CD4-positive, CD25-positive, alpha-beta regulatory T cell (primary cell): ENCODE results near the gene FCGR2B. TPM values are rescaled to one million over a fixed set of nuclear protein-coding genes. Genes with fewer than 3 reads are reported as not detected.
"Not testable (repeated sequence)": the region's sequence is repeated elsewhere in the genome, so short reads cannot be mapped to it uniquely, and the experiment has no call there.

Source experiments
- ATAC-seq, 2 donors: fragments of 150-1000 bp; cut with Tn5 transposase; one replicate each; pipeline ENCODE4 v1.10.0; 2021; ENCODE audit warnings: low read depth in 2 of 2, moderate number of reproducible peaks in 2 of 2, moderate library complexity in 1 of 2
- DNase-seq, 3 donors: peaks; one replicate each; pipeline versions ENCODE4 v3.0.0 to v3.0.0-alpha.2; 2012 to 2022; ENCODE audit warnings: mixed read lengths in 1 of 3
- H3K27ac ChIP-seq: one replicate; pipeline ENCODE4 v1.7.0; 2013; ENCODE audit warnings: mild to moderate bottlenecking, low read length; ENCODE audit not compliant: insufficient read depth, poor library complexity, severe bottlenecking
- H3K27me3 ChIP-seq: one replicate; pipeline ENCODE4 v1.7.0; 2013; ENCODE audit warnings: low read length; ENCODE audit not compliant: control insufficient read depth, insufficient read depth
- H3K36me3 ChIP-seq: one replicate; pipeline ENCODE4 v1.7.0; 2013; ENCODE audit warnings: mild to moderate bottlenecking, low read length, moderate library complexity; ENCODE audit not compliant: control insufficient read depth, insufficient read depth
- H3K4me1 ChIP-seq: 2 replicates; pipeline ENCODE4 v1.7.0; 2013; ENCODE audit warnings: mild to moderate bottlenecking, low read length; ENCODE audit not compliant: insufficient read depth, control insufficient read depth, poor library complexity, severe bottlenecking
- H3K4me3 ChIP-seq: one replicate; pipeline ENCODE4 v1.7.0; 2013; ENCODE audit warnings: low read depth, mild to moderate bottlenecking, low read length, moderate library complexity
- H3K9me3 ChIP-seq, 2 experiments: 1 replicate in 1 of 2; 2 replicates in 1 of 2; pipeline ENCODE4 v1.7.0; 2013; ENCODE audit warnings: low read length in 2 of 2, mild to moderate bottlenecking in 1 of 2, moderate library complexity in 1 of 2; ENCODE audit not compliant: control insufficient read depth in 2 of 2
- H3K27ac Mint-ChIP-seq, 3 donors: one replicate each; pipeline ENCODE4 v1.8.0; 2020 to 2022; ENCODE audit warnings: mild to moderate bottlenecking in 3 of 3, mixed read lengths in 3 of 3, moderate library complexity in 2 of 3
- H3K27me3 Mint-ChIP-seq: one replicate; pipeline ENCODE4 v1.8.0; 2022; ENCODE audit warnings: mild to moderate bottlenecking, mixed read lengths
- H3K36me3 Mint-ChIP-seq: one replicate; pipeline ENCODE4 v1.8.0; 2020; ENCODE audit warnings: mixed read lengths
- H3K4me1 Mint-ChIP-seq, 4 donors: one replicate each; pipeline ENCODE4 v1.8.0; 2020 to 2022; ENCODE audit warnings: mixed read lengths in 4 of 4, mild to moderate bottlenecking in 1 of 4
- H3K4me3 Mint-ChIP-seq, 4 donors: one replicate each; pipeline ENCODE4 v1.8.0; 2020 to 2022; ENCODE audit warnings: mild to moderate bottlenecking in 4 of 4, mixed read lengths in 4 of 4, moderate library complexity in 3 of 4
- H3K9me3 Mint-ChIP-seq, 7 donors: one replicate each; pipeline ENCODE4 v1.8.0; 2020 to 2022; ENCODE audit warnings: mixed read lengths in 7 of 7, mild to moderate bottlenecking in 3 of 7, moderate library complexity in 2 of 7
- polyA plus RNA-seq, 4 donors: library from polyadenylated mRNA; unstranded; fragments of 300-500 nt; fragmentation: Illumina TruSeq; gene quantifications; one replicate each; pipeline ENCODE4 v1.2.3, GENCODE V29; 2021
- total RNA-seq: library from RNA; stranded (reverse); gene quantifications from one replicate; pipeline ENCODE4 v1.2.3, GENCODE V29; 2022

The FCGR2B gene
- total and polyA plus RNA-seq, 5 donors from 2014 or later: 0.16 to 1.2 (median 0.53) TPM; not detected in 2

- not testable (repeated sequence) for H3K9me3 Mint-ChIP-seq, H3K36me3 Mint-ChIP-seq, H3K27ac Mint-ChIP-seq, H3K27me3 ChIP-seq, H3K27ac ChIP-seq, DNase-seq, H3K4me3 ChIP-seq, H3K36me3 ChIP-seq, H3K9me3 ChIP-seq, ATAC-seq, H3K4me1 ChIP-seq, H3K4me3 Mint-ChIP-seq
- H3K27me3 Mint-ChIP-seq: peaks cover 33% of the 10 kb centered on the region
- peaks cover 10 to 37% (median 19%) of the 10 kb centered on the region in 4 donors for H3K4me1 Mint-ChIP-seq
Observed at GRCh38 chr1:161624605-161625004, 38.3 kb upstream of the FCGR2B start.

- not testable (repeated sequence) for DNase-seq, H3K4me3 Mint-ChIP-seq, ATAC-seq, H3K4me1 ChIP-seq, H3K9me3 Mint-ChIP-seq, H3K36me3 ChIP-seq, H3K27me3 ChIP-seq, H3K36me3 Mint-ChIP-seq, H3K4me3 ChIP-seq, H3K9me3 ChIP-seq, H3K27ac Mint-ChIP-seq, H3K27ac ChIP-seq
- H3K4me1 Mint-ChIP-seq: peaks cover 5 to 25% (median 15%) of the 10 kb centered on the region in 4 donors
- H3K27me3 Mint-ChIP-seq: peaks cover 20% of the 10 kb centered on the region
Observed at GRCh38 chr1:161626445-161627146, 36.3 kb upstream of the FCGR2B start.

GRCh38 chr1:161630128-161630742 is 32.7 kb upstream of the FCGR2B start:
- H3K27me3 Mint-ChIP-seq, H3K36me3 ChIP-seq, H3K9me3 Mint-ChIP-seq, DNase-seq, H3K36me3 Mint-ChIP-seq, ATAC-seq, H3K27ac Mint-ChIP-seq, H3K27ac ChIP-seq, H3K4me3 ChIP-seq, H3K9me3 ChIP-seq, H3K4me1 Mint-ChIP-seq, H3K4me1 ChIP-seq, H3K4me3 Mint-ChIP-seq, H3K27me3 ChIP-seq: not testable (repeated sequence)

GRCh38 chr1:161631076-161631475 is 31.9 kb upstream of the FCGR2B start, which contains the start of gene FCGR3B:
Gene FCGR3B, minus strand, starts transcription at chr1:161631176. Its CDS starts 82 bp downstream, at chr1:161631094.
- Mint-ChIP-seq H3K9me3 (no peaks in the 10 kb centered on the region), H3K4me3 (no peak within 1 kb of the TSS), H3K36me3 (no peaks in the 10 kb centered on the region), H3K27ac (no peak within 1 kb of the TSS), H3K27me3 (no peaks in the 10 kb centered on the region), H3K4me1 (peaks cover 0 to 4% (median under 1%) of the 10 kb centered on the region in 4 donors)
- Histone ChIP-seq H3K9me3 (no peaks in the 10 kb centered on the region), H3K27me3 (no peaks in the 10 kb centered on the region), H3K4me3 (no peak within 1 kb of the TSS), H3K27ac (no peak within 1 kb of the TSS), H3K4me1 (no peaks in the 10 kb centered on the region), H3K36me3 (no peaks in the 10 kb centered on the region)
- ATAC-seq (no peak), DNase-seq (no peak)

- H3K4me1 Mint-ChIP-seq: peaks cover 3 to 10% (median 7%) of the 10 kb centered on the region in 4 donors
- H3K27ac ChIP-seq, H3K4me3 ChIP-seq, H3K9me3 Mint-ChIP-seq, ATAC-seq, H3K4me1 ChIP-seq, H3K9me3 ChIP-seq, DNase-seq, H3K27me3 Mint-ChIP-seq, H3K27ac Mint-ChIP-seq, H3K36me3 Mint-ChIP-seq, H3K27me3 ChIP-seq, H3K36me3 ChIP-seq, H3K4me3 Mint-ChIP-seq: not testable (repeated sequence)
Observed at GRCh38 chr1:161634993-161635392, 27.9 kb upstream of the FCGR2B start.

GRCh38 chr1:161636189-161636782 is 26.7 kb upstream of the FCGR2B start:
- H3K4me1 ChIP-seq, H3K36me3 Mint-ChIP-seq, H3K27me3 ChIP-seq, H3K9me3 ChIP-seq, H3K36me3 ChIP-seq, H3K4me3 Mint-ChIP-seq, H3K27me3 Mint-ChIP-seq, H3K4me3 ChIP-seq, H3K27ac ChIP-seq, H3K9me3 Mint-ChIP-seq: not testable (repeated sequence)
- ATAC-seq (peak in 1 of 2 donors; percentile 43), DNase-seq (peak in 1 of 3 donors; percentile 24)
- Mint-ChIP-seq H3K4me1 (peaks cover 3 to 10% (median 7%) of the 10 kb centered on the region in 4 donors), H3K27ac (peak overlapping the region in 1 of 3 donors; percentile 56)

GRCh38 chr1:161636976-161637375 is 26.0 kb upstream of the FCGR2B start:
- not testable (repeated sequence) for H3K27me3 Mint-ChIP-seq, H3K4me1 ChIP-seq, H3K36me3 ChIP-seq, ATAC-seq, H3K27ac ChIP-seq, H3K9me3 Mint-ChIP-seq, H3K4me3 ChIP-seq, H3K27me3 ChIP-seq, H3K4me3 Mint-ChIP-seq, H3K9me3 ChIP-seq, H3K36me3 Mint-ChIP-seq, DNase-seq
- Mint-ChIP-seq H3K27ac (peak overlapping the region in 1 of 3 donors; percentile 72), H3K4me1 (peaks cover 3 to 10% (median 7%) of the 10 kb centered on the region in 4 donors)
